Measurements from ENCODE around the gene RAI14.

RAI14 gene

DNA sequence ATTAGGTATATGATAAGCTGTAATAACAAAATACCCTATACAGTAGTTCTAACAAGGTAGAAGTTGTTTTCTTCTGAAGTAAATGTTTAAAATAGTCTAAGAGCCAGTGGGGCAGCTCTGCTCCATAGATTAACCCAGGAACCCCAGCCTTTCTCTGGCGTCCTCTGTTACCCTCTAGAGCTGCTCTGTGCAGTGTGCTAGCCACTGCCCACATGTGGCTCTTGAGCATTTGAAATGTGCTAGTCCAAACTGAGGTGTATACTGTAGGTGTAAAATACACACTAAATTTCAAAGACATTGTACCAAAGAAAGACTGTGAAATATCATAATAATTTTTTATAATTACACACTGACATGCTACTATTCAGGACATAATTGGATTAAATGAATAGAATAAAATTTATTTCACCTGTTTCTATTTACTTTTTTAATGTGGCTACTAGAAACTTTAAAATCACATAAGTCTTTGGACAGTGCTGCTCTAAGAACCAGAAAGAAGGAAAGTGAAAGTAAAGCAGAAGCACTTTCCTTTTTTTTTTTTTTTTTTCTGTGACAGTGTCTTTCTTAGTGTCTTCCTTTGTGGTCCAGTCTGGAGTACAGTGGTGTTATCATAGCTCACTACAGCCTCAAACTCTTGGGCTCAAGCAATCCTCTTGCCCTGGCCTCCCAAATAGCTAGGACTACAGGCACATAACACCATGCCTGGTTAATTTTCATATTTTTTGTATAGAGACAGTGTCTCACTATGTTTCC is 39.3 kb downstream of the RAI14 start:
- Histone ChIP-seq H3K36me3 (ENCODE audit: control insufficient read depth in 1 of 2, insufficient read depth in 2 of 2, low read length in 2 of 2) (peaks cover 5 to 10% of the 10 kb centered on the region in 2 experiments), H2BK120ac (ENCODE audit: insufficient read depth, low read length, poor library complexity) (no peak overlapping the region), H3K4me1 (ENCODE audit: control insufficient read depth in 1 of 2, insufficient read depth in 2 of 2, low read length in 2 of 2) (peaks cover 10 to 22% of the 10 kb centered on the region in 2 experiments), H3K9me3 (ENCODE audit: insufficient read depth, low read depth, low read length) (no peaks in the 10 kb centered on the region), H3K27me3 (ENCODE audit: insufficient read depth, low read length) (no peaks in the 10 kb centered on the region), H3K4ac (ENCODE audit: low read depth, low read length) (peak overlapping the region; percentile 64), H3K18ac (ENCODE audit: low read length) (no peak overlapping the region), H3K14ac (ENCODE audit: low read length) (no peak overlapping the region), H3K9ac (ENCODE audit: low read length) (no peak overlapping the region), H3K4me2 (ENCODE audit: low read length) (no peak overlapping the region), H3K79me2 (ENCODE audit: control insufficient read depth, insufficient read depth, low read length, poor library complexity) (peaks cover 9% of the 10 kb centered on the region), H4K8ac (ENCODE audit: low read depth, low read length) (no peak overlapping the region), H2BK5ac (ENCODE audit: low read depth, low read length, poor library complexity) (no peak overlapping the region), H2AFZ (ENCODE audit: insufficient read depth, low read length, poor library complexity) (no peak overlapping the region), H3K27ac (ENCODE audit: low read depth, low read length) (no peak overlapping the region), H3K23ac (ENCODE audit: low read length) (no peak overlapping the region), H3K4me3 (ENCODE audit: low read depth, low read length) (no peak overlapping the region), H3K79me1 (ENCODE audit: low read length) (peaks cover 11% of the 10 kb centered on the region), H2AK5ac (ENCODE audit: low read length) (no peak overlapping the region), H4K91ac (ENCODE audit: low read depth, low read length) (no peak overlapping the region), H4K12ac (ENCODE audit: low read depth, low read length) (no peak overlapping the region), H2BK12ac (ENCODE audit: low read length) (no peak overlapping the region)
- no peak for DNase-seq
- no CpG with 5 or more reads among the region's 1 CpG for WGBS (ENCODE audit: extremely low coverage, insufficient coverage, insufficient read length)

DNA sequence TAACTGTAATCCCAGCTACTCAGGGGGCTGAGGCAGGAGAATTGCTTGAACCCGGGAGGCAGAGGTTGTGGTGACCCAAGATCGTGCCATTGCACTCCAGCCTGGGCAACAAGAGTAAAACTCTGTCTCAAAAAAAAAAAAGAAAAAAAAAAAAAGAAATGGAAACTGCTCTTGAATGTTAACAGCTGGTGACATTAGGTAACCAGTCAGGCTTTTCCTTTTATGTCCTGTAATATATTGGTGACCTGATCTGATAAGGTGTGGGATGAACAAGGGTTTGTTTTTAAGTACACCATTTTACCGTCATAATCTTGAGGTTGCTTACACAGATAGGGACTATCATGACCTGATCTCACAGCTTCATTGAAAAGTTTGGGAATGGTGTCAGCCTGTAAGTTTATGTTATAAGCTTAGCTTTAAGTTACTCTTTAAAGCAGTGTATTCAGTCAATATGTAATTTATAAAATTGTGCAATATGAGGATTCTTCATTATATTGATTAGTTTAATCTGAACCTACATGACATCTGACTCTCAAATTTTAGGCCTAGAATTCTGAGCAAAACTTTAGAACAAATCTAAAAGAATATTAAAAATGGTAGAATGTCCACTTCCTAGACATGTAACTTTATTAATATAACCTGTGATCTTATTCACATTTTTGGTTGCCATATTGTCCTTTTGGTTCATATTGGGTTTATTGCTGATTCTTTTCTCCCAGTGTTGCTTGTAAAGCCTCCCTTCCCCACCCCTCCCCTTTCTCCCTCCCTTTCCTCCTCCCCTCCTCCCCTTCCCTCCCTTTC is 41.4 kb downstream of the RAI14 start:
- H4K91ac ChIP-seq (ENCODE audit: low read depth, low read length) = no peak overlapping the region
- H3K4me1 ChIP-seq (ENCODE audit: control insufficient read depth in 1 of 2, insufficient read depth in 2 of 2, low read length in 2 of 2) = peaks cover 12 to 25% of the 10 kb centered on the region in 2 experiments
- peaks cover 5 to 9% of the 10 kb centered on the region in 2 experiments for H3K36me3 ChIP-seq (ENCODE audit: control insufficient read depth in 1 of 2, insufficient read depth in 2 of 2, low read length in 2 of 2)
- H2AFZ ChIP-seq (ENCODE audit: insufficient read depth, low read length, poor library complexity) = no peak overlapping the region
- H3K27me3 ChIP-seq (ENCODE audit: insufficient read depth, low read length) = no peaks in the 10 kb centered on the region
- no peak overlapping the region for H3K18ac ChIP-seq (ENCODE audit: low read length)
- WGBS (ENCODE audit: extremely low coverage, insufficient coverage, insufficient read length) = no CpG with 5 or more reads among the region's 3 CpGs
- H2AK5ac ChIP-seq (ENCODE audit: low read length) = no peak overlapping the region
- H3K9ac ChIP-seq (ENCODE audit: low read length) = no peak overlapping the region
- H4K12ac ChIP-seq (ENCODE audit: low read depth, low read length) = no peak overlapping the region
- no peaks in the 10 kb centered on the region for H3K9me3 ChIP-seq (ENCODE audit: insufficient read depth, low read depth, low read length)
- no peak overlapping the region for H3K4me3 ChIP-seq (ENCODE audit: low read depth, low read length)
- no peak overlapping the region for H3K27ac ChIP-seq (ENCODE audit: low read depth, low read length)
- no peak overlapping the region for H3K4me2 ChIP-seq (ENCODE audit: low read length)
- H2BK120ac ChIP-seq (ENCODE audit: insufficient read depth, low read length, poor library complexity) = no peak overlapping the region
- H3K14ac ChIP-seq (ENCODE audit: low read length) = no peak overlapping the region
- H4K8ac ChIP-seq (ENCODE audit: low read depth, low read length) = no peak overlapping the region
- no peak overlapping the region for H3K23ac ChIP-seq (ENCODE audit: low read length)
- H3K79me1 ChIP-seq (ENCODE audit: low read length) = peaks cover 11% of the 10 kb centered on the region
- H2BK12ac ChIP-seq (ENCODE audit: low read length) = no peak overlapping the region
- peaks cover 7% of the 10 kb centered on the region for H3K79me2 ChIP-seq (ENCODE audit: control insufficient read depth, insufficient read depth, low read length, poor library complexity)
- H2BK5ac ChIP-seq (ENCODE audit: low read depth, low read length, poor library complexity) = no peak overlapping the region
- no peak for DNase-seq
- no peak overlapping the region for H3K4ac ChIP-seq (ENCODE audit: low read depth, low read length)

GRCh38 chr5:34698109-34698419 is 41.9 kb downstream of the RAI14 start:
- Histone ChIP-seq H3K18ac (ENCODE audit: low read length) (no peak overlapping the region), H2BK12ac (ENCODE audit: low read length) (no peak overlapping the region), H3K9ac (ENCODE audit: low read length) (no peak overlapping the region), H3K4ac (ENCODE audit: low read depth, low read length) (no peak overlapping the region), H3K36me3 (ENCODE audit: control insufficient read depth in 1 of 2, insufficient read depth in 2 of 2, low read length in 2 of 2) (peaks cover 4 to 5% of the 10 kb centered on the region in 2 experiments), H3K79me1 (ENCODE audit: low read length) (peaks cover 11% of the 10 kb centered on the region), H4K12ac (ENCODE audit: low read depth, low read length) (no peak overlapping the region), H3K4me1 (ENCODE audit: control insufficient read depth in 1 of 2, insufficient read depth in 2 of 2, low read length in 2 of 2) (peaks cover 12 to 25% of the 10 kb centered on the region in 2 experiments), H3K4me2 (ENCODE audit: low read length) (no peak overlapping the region), H3K9me3 (ENCODE audit: insufficient read depth, low read depth, low read length) (no peaks in the 10 kb centered on the region), H2BK5ac (ENCODE audit: low read depth, low read length, poor library complexity) (no peak overlapping the region), H3K14ac (ENCODE audit: low read length) (no peak overlapping the region), H3K79me2 (ENCODE audit: control insufficient read depth, insufficient read depth, low read length, poor library complexity) (peaks cover 6% of the 10 kb centered on the region), H3K27me3 (ENCODE audit: insufficient read depth, low read length) (no peaks in the 10 kb centered on the region), H2AK5ac (ENCODE audit: low read length) (no peak overlapping the region), H2AFZ (ENCODE audit: insufficient read depth, low read length, poor library complexity) (no peak overlapping the region), H3K27ac (ENCODE audit: low read depth, low read length) (no peak overlapping the region), H2BK120ac (ENCODE audit: insufficient read depth, low read length, poor library complexity) (no peak overlapping the region), H3K4me3 (ENCODE audit: low read depth, low read length) (no peak overlapping the region), H4K8ac (ENCODE audit: low read depth, low read length) (no peak overlapping the region), H4K91ac (ENCODE audit: low read depth, low read length) (no peak overlapping the region), H3K23ac (ENCODE audit: low read length) (no peak overlapping the region)
- DNase-seq = no peak

DNA sequence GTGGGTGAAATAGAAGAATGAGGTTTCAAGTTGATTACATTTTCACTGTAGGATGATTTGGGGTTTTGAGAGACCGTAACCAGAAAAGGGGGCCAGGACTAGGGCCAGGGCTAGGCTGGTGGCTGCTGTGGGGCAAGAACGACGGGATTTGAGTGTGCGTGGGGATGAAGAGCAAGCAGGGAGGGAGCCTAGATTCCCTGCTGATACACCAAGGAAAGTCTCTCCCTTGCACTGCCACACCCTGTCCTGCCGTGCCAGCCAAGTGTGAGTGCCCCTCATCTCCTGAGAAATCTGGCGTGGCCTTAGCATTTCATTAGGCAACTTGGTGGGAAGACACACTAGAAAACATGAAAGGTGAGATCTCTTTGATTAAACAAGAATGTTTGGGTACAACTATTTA is 42.6 kb downstream of the RAI14 start:
- Histone ChIP-seq H2AK5ac (ENCODE audit: low read length) (peak overlapping the region; percentile 84), H2BK12ac (ENCODE audit: low read length) (peak overlapping the region; percentile 73), H3K4me2 (ENCODE audit: low read length) (no peak overlapping the region), H3K27me3 (ENCODE audit: insufficient read depth, low read length) (no peaks in the 10 kb centered on the region), H3K18ac (ENCODE audit: low read length) (peak overlapping the region; percentile 52), H3K36me3 (ENCODE audit: control insufficient read depth in 1 of 2, insufficient read depth in 2 of 2, low read length in 2 of 2) (peaks cover 0 to 3% of the 10 kb centered on the region in 2 experiments), H3K14ac (ENCODE audit: low read length) (peak overlapping the region; percentile 43), H3K9ac (ENCODE audit: low read length) (no peak overlapping the region), H3K9me3 (ENCODE audit: insufficient read depth, low read depth, low read length) (no peaks in the 10 kb centered on the region), H3K4me1 (ENCODE audit: control insufficient read depth in 1 of 2, insufficient read depth in 2 of 2, low read length in 2 of 2) (peaks cover 10 to 23% of the 10 kb centered on the region in 2 experiments), H3K79me2 (ENCODE audit: control insufficient read depth, insufficient read depth, low read length, poor library complexity) (peaks cover 6% of the 10 kb centered on the region), H2BK5ac (ENCODE audit: low read depth, low read length, poor library complexity) (peak overlapping the region; percentile 35), H3K79me1 (ENCODE audit: low read length) (peaks cover 11% of the 10 kb centered on the region), H3K4me3 (ENCODE audit: low read depth, low read length) (no peak overlapping the region), H2AFZ (ENCODE audit: insufficient read depth, low read length, poor library complexity) (no peak overlapping the region), H4K8ac (ENCODE audit: low read depth, low read length) (no peak overlapping the region), H3K23ac (ENCODE audit: low read length) (no peak overlapping the region), H3K27ac (ENCODE audit: low read depth, low read length) (no peak overlapping the region), H4K12ac (ENCODE audit: low read depth, low read length) (no peak overlapping the region), H3K4ac (ENCODE audit: low read depth, low read length) (peak overlapping the region; percentile 41), H2BK120ac (ENCODE audit: insufficient read depth, low read length, poor library complexity) (peak overlapping the region; percentile 37), H4K91ac (ENCODE audit: low read depth, low read length) (peak overlapping the region; percentile 64)
- no peak for DNase-seq
- WGBS (ENCODE audit: extremely low coverage, insufficient coverage, insufficient read length) = no CpG with 5 or more reads among the region's 6 CpGs

All from trophoblast cell (in vitro differentiated cells and primary cell).